DOHH2 (cell line): ENCODE results near the gene CST3.

Experiments used
- EZH2phosphoT487 ChIP-seq: fragments of 200-600 bp; sonication (generic); IDR thresholded peaks from 2 replicates; pipeline ENCODE4 v1.6.1; 2017; ENCODE audit warnings: borderline replicate concordance, mild to moderate bottlenecking, antibody characterized with exemption, low read length, moderate library complexity, mixed read lengths
- TF ChIP-seq, protein P1 (sequence below): fragments of 200-600 bp; sonication (generic); IDR thresholded peaks from one replicate; pipeline ENCODE4 v1.5.1; 2014; ENCODE audit warnings: antibody characterized with exemption, mild to moderate bottlenecking, low read depth, low read length; ENCODE audit not compliant: poor library complexity, severe bottlenecking

DNA sequence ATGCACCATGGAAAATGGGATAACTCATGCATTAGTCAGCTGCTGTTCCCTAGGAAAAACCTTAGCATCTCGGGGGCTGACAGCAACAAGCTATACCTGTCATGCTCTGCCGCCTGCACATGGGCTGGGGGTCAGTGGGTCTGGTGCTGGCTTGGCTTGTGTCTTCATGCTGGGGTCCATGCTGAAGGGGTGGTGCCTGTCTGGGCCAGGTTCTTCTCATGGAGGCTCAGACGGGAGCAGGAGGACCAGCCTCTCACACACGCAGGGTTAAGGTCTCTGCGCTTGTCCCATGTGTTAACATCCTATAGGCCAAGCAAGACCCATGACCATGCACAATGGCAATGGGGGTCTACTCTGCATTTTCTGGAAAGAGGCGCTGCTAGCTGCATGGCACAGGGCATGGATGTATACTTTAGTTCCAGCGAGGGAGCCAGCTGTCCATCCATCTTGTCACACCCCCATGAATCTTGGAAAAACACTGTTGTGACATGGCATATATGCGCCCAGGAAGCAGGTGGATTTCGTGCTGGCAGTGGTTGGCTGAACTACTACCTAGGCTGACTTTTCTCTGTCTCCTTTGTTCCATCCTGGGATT is 24.6 kb upstream of the CST3 start:
- TF ChIP-seq, protein P1, sequence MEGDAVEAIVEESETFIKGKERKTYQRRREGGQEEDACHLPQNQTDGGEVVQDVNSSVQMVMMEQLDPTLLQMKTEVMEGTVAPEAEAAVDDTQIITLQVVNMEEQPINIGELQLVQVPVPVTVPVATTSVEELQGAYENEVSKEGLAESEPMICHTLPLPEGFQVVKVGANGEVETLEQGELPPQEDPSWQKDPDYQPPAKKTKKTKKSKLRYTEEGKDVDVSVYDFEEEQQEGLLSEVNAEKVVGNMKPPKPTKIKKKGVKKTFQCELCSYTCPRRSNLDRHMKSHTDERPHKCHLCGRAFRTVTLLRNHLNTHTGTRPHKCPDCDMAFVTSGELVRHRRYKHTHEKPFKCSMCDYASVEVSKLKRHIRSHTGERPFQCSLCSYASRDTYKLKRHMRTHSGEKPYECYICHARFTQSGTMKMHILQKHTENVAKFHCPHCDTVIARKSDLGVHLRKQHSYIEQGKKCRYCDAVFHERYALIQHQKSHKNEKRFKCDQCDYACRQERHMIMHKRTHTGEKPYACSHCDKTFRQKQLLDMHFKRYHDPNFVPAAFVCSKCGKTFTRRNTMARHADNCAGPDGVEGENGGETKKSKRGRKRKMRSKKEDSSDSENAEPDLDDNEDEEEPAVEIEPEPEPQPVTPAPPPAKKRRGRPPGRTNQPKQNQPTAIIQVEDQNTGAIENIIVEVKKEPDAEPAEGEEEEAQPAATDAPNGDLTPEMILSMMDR, result no peak
- TF ChIP-seq EZH2phosphoT487, result no peak
